Liver (tissue), 9 donors: ENCODE measurements around the gene PKD1. TPM values are rescaled to one million over a fixed set of nuclear protein-coding genes. Genes with fewer than 3 reads are reported as not detected.

Experiments used
- DNase-seq: peaks from one replicate; pipeline ENCODE4 v3.0.0-alpha.2; 2017; ENCODE audit warnings: low spot score
- H3K27ac ChIP-seq, 2 donors: one replicate each; pipeline ENCODE4 v1.7.0; 2013; ENCODE audit warnings: inconsistent platforms in 2 of 2, low read length in 2 of 2, control low read depth in 1 of 2, low read depth in 1 of 2, mild to moderate bottlenecking in 1 of 2
- H3K27me3 ChIP-seq, 4 donors: one replicate each; pipeline versions ENCODE4 v1.6.1 to v1.7.0; 2013; ENCODE audit warnings: low read length in 3 of 4, inconsistent platforms in 1 of 4, mild to moderate bottlenecking in 1 of 4, moderate library complexity in 1 of 4; ENCODE audit not compliant: control insufficient read depth in 4 of 4, insufficient read depth in 4 of 4
- H3K36me3 ChIP-seq, 4 donors: one replicate each; pipeline versions ENCODE4 v1.6.1 to v1.7.0; 2013; ENCODE audit warnings: low read length in 3 of 4, mild to moderate bottlenecking in 3 of 4, low read depth in 1 of 4, moderate library complexity in 1 of 4; ENCODE audit not compliant: control insufficient read depth in 4 of 4, insufficient read depth in 3 of 4
- H3K4me1 ChIP-seq, 4 donors: one replicate each; pipeline versions ENCODE4 v1.6.1 to v1.7.0; 2013; ENCODE audit warnings: low read length in 3 of 4, mild to moderate bottlenecking in 3 of 4, moderate library complexity in 1 of 4; ENCODE audit not compliant: control insufficient read depth in 4 of 4, insufficient read depth in 4 of 4
- H3K4me3 ChIP-seq, 3 donors: one replicate each; pipeline versions ENCODE4 v1.6.1 to v1.7.0; 2013; ENCODE audit warnings: low read length in 3 of 3, control low read depth in 1 of 3, low read depth in 1 of 3, mild to moderate bottlenecking in 1 of 3
- H3K9ac ChIP-seq, 2 donors: one replicate each; pipeline ENCODE4 v1.7.0; 2013; ENCODE audit warnings: low read length in 2 of 2, mild to moderate bottlenecking in 2 of 2, moderate library complexity in 2 of 2, control low read depth in 1 of 2, low read depth in 1 of 2
- H3K9me3 ChIP-seq, 4 donors: one replicate each; pipeline versions ENCODE4 v1.6.1 to v1.7.0; 2013; ENCODE audit warnings: low read length in 3 of 4; ENCODE audit not compliant: control insufficient read depth in 4 of 4
- ATF3 ChIP-seq: IDR thresholded peaks from 2 replicates; pipeline ENCODE4 v1.6.1; 2016; ENCODE audit warnings: antibody characterized with exemption
- EGR1 ChIP-seq, 2 donors: IDR thresholded peaks; 2 replicates each; pipeline ENCODE4 v1.6.1; 2016 to 2018; ENCODE audit warnings: antibody characterized with exemption in 2 of 2, low read depth in 2 of 2
- FOXA1 ChIP-seq: IDR thresholded peaks from 2 replicates; pipeline ENCODE4 v1.6.1; 2016; ENCODE audit warnings: antibody characterized with exemption
- FOXA2 ChIP-seq: IDR thresholded peaks from 2 replicates; pipeline ENCODE4 v1.6.1; 2016; ENCODE audit warnings: antibody characterized with exemption
- GABPA ChIP-seq, 2 donors: IDR thresholded peaks in 1 of 2; conservative IDR thresholded peaks in 1 of 2; 2 replicates each; pipeline ENCODE4 v1.6.1; 2016; ENCODE audit warnings: antibody characterized with exemption in 2 of 2, mild to moderate bottlenecking in 1 of 2, moderate library complexity in 1 of 2
- HNF4A ChIP-seq, 2 donors: conservative IDR thresholded peaks; 2 replicates each; pipeline ENCODE4 v1.6.1; 2016; ENCODE audit warnings: antibody characterized with exemption in 2 of 2, mild to moderate bottlenecking in 2 of 2
- HNF4G ChIP-seq: IDR thresholded peaks from 2 replicates; pipeline ENCODE4 v1.6.1; 2016; ENCODE audit warnings: antibody characterized with exemption
- JUND ChIP-seq, 2 donors: IDR thresholded peaks; 2 replicates each; pipeline ENCODE4 v1.6.1; 2016; ENCODE audit warnings: antibody characterized with exemption in 2 of 2
- MAX ChIP-seq: IDR thresholded peaks from 2 replicates; pipeline ENCODE4 v1.6.1; 2016; ENCODE audit warnings: antibody characterized with exemption
- NR2F2 ChIP-seq: IDR thresholded peaks from 2 replicates; pipeline ENCODE4 v1.6.1; 2016; ENCODE audit warnings: antibody characterized with exemption
- RAD21 ChIP-seq, 2 donors: IDR thresholded peaks; 2 replicates each; pipeline ENCODE4 v1.6.1; 2016; ENCODE audit warnings: antibody characterized with exemption in 2 of 2, mild to moderate bottlenecking in 2 of 2
- REST ChIP-seq: IDR thresholded peaks from 2 replicates; pipeline ENCODE4 v1.6.1; 2016; ENCODE audit warnings: antibody characterized with exemption, mild to moderate bottlenecking
- RXRA ChIP-seq, 2 donors: IDR thresholded peaks; 2 replicates each; pipeline ENCODE4 v1.6.1; 2017 to 2018; ENCODE audit warnings: antibody characterized with exemption in 2 of 2, mild to moderate bottlenecking in 1 of 2
- SP1 ChIP-seq: IDR thresholded peaks from 2 replicates; pipeline ENCODE4 v1.6.1; 2018; ENCODE audit warnings: antibody characterized with exemption, mild to moderate bottlenecking
- TAF1 ChIP-seq: conservative IDR thresholded peaks from 2 replicates; pipeline ENCODE4 v1.6.1; 2016; ENCODE audit warnings: antibody characterized with exemption, mild to moderate bottlenecking
- YY1 ChIP-seq: IDR thresholded peaks from 2 replicates; pipeline ENCODE4 v1.6.1; 2016; ENCODE audit warnings: antibody characterized with exemption, mild to moderate bottlenecking
- ZBTB33 ChIP-seq: IDR thresholded peaks from 2 replicates; pipeline ENCODE4 v1.6.1; 2016; ENCODE audit warnings: antibody characterized with exemption
- WGBS: extraction: QIAGEN DNeasy Blood & Tissue Kit; methylation state at CpG from one replicate; pipeline ENCODE4 v1.1.7; 2013; 5-methylcytosine and 5-hydroxymethylcytosine counted together
- polyA plus RNA-seq, 2 donors: library from polyadenylated mRNA; stranded (reverse) in 1 of 2; unstranded in 1 of 2; fragments of 200-250 nt in 1 of 2; fragments of >200 nt in 1 of 2; fragmentation: Nextera tagmentation in 1 of 2; extraction: Ambion mirVana in 1 of 2; gene quantifications; one replicate each; pipeline versions ENCODE4 v1.2.1 to v1.2.3, GENCODE V29; 2013 to 2015
- total RNA-seq, 2 donors: library from RNA; depleted of rRNA; stranded (reverse); fragments of >200 nt; gene quantifications; one replicate each; pipeline ENCODE4 v1.2.3, GENCODE V29; 2014
- TF ChIP-seq, protein P1 (sequence below): fragments of 150-350 bp; IDR thresholded peaks from 2 replicates; pipeline ENCODE4 v1.5.1; 2017; ENCODE audit warnings: improper control_type of control experiment, low read depth, low read length; ENCODE audit not compliant: missing input control
- donor health status: healthy.
- donor health status: healthy.
- donor health status: healthy.
- donor health status: healthy.
- donor health status: healthy.

The PKD1 gene
- total and polyA plus RNA-seq, 4 donors: 8.0 to 58.4 (median 25.6) TPM

- 68% methylated on average over 44 of the region's 44 CpGs for WGBS
- no peaks in the 10 kb centered on the region for H3K9me3 ChIP-seq
- TF ChIP-seq, protein P1, sequence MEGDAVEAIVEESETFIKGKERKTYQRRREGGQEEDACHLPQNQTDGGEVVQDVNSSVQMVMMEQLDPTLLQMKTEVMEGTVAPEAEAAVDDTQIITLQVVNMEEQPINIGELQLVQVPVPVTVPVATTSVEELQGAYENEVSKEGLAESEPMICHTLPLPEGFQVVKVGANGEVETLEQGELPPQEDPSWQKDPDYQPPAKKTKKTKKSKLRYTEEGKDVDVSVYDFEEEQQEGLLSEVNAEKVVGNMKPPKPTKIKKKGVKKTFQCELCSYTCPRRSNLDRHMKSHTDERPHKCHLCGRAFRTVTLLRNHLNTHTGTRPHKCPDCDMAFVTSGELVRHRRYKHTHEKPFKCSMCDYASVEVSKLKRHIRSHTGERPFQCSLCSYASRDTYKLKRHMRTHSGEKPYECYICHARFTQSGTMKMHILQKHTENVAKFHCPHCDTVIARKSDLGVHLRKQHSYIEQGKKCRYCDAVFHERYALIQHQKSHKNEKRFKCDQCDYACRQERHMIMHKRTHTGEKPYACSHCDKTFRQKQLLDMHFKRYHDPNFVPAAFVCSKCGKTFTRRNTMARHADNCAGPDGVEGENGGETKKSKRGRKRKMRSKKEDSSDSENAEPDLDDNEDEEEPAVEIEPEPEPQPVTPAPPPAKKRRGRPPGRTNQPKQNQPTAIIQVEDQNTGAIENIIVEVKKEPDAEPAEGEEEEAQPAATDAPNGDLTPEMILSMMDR: no peak
- TF ChIP-seq HNF4A (conservative IDR thresholded peaks at IDR 0.05) (no peak), FOXA1 (no peak), MAX (no peak), EGR1 (IDR thresholded peaks at IDR 0.05; ENCODE audit: low read depth in 2 of 2) (no peak), JUND (IDR thresholded peaks at IDR 0.05) (no peak), NR2F2 (no peak), RAD21 (IDR thresholded peaks at IDR 0.05) (no peak), ZBTB33 (no peak), TAF1 (no peak), HNF4G (no peak), SP1 (no peak), FOXA2 (no peak), YY1 (no peak), GABPA (IDR thresholded peaks at IDR 0.05 in 1 of 2, conservative IDR thresholded peaks at IDR 0.05 in 1 of 2) (no peak), ATF3 (no peak), RXRA (IDR thresholded peaks at IDR 0.05) (no peak), REST (no peak)
- no peak overlapping the region for H3K9ac ChIP-seq
- no peak overlapping the region for H3K27ac ChIP-seq
- peaks cover 2 to 34% (median 18%) of the 10 kb centered on the region in 4 donors for H3K36me3 ChIP-seq
- H3K4me1 ChIP-seq: peaks cover 16 to 61% (median 41%) of the 10 kb centered on the region in 4 donors
- peak; percentile 30 for DNase-seq
- no peak overlapping the region for H3K4me3 ChIP-seq
- H3K27me3 ChIP-seq: no peaks in the 10 kb centered on the region
These were observed 45.8 kb downstream of the PKD1 start for GRCh38 chr16:2089706-2090480.
